Measurements from ENCODE around the gene PIGR.

Gene PIGR

GRCh38 chr1:206909161-206909882 is 36.9 kb downstream of the PIGR start:
- no peak for DNase-seq

GRCh38 chr1:206908038-206908437 is 38.2 kb downstream of the PIGR start:
- no peak for DNase-seq

DNA sequence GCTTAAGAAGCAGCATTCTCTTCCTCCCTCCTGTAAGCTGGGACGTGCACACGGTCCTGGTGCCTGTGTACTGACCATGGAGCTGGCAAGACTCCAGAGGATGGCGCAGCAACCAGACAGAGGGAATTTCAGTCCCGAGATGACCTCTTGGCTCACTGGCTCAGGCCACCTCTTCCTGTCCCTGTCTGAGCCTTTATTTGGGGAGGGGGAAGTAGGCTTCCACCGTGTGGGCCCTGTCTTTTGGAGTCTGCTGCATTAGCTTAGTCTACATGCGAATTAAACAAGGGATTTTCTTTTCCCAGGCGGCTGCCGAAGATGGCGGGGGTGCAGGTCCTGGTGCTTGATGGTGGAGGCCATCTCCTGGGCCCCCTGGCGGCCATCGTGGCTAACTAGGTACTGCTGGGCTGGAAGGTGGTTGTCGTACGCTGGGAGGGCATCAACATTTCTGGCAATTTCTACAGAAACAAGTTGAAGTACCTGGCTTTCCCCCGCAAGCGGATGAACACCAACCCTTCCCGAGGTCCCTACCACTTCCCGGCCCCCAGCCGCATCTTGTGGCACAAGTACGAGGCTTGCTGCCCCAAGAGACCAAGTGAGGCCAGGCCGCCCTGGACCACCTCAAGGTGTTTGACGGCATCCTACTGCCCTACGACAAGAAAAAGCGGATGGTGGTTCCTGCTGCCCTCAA is 38.8 kb downstream of the PIGR start:
- no peak for DNase-seq

DNA sequence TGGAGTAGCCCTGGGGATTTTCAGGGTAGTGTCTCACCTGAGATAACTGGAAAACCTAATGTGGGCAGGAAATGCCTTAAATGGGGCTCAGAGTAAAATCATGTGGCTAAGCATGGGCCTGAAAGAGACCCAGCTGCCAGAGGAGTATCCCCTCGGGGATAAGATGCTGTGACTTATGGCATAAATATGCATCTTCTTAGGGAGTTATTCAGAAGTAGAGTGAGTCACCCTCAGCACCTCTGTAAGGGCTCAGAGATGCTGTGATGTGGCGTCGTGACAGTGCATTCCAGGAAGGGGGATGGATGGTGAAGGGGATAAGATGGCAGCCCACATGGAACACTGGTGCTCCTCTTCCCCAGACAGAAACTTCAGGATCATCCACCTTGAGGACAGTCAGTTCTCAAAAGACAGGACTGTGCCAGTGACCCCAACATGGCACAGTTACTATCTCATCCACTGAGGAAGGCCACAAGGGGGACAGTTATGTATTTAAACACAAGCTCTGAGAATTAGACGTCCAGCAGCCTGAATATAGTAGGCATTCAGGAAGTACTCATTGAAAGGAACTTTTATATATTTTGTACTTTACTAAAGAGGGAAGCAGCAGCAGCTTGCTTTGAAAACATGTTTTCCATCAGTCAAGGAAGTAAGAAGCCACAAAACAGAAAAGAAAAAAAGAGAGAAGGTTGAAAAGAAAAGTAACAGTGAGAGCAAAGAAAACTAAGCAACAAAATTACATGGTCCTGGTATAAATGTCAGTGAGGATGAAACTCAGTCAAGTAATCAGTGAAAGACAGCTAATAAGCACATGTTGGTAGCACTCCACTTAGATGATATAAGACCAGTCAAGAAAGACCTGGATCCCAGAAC is 40.7 kb downstream of the PIGR start:
- no peak for DNase-seq

- no peak for DNase-seq
Measured at GRCh38 chr1:206904423-206905142, 41.7 kb downstream of the PIGR start.

- DNase-seq: no peak
Measured at GRCh38 chr1:206903687-206904086, 42.6 kb downstream of the PIGR start.

GRCh38 chr1:206902702-206903101 is 43.6 kb downstream of the PIGR start:
- no peak for DNase-seq

DNA sequence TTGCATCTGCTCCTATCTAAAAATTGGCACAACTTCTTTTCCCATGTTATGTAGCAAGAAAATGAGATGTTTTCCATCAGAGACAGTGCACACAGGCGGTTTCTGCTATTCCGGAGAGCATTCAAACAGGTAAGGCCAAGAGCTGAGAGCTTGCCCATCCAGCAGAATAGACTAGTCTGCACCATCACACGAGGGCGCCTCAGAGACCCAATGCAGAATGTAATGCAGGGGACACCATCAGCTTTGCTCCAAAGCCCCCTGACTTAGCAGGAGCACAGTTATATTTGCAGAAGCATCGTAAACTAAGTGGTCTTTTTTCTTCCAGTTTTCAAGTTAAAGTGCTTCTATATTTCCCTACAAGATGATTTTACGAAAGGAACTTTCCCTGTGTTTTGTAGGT is 44.3 kb downstream of the PIGR start:
- DNase-seq: no peak

GRCh38 chr1:206900149-206900548 is 46.1 kb downstream of the PIGR start:
- DNase-seq: no peak

GRCh38 chr1:206899717-206900116 is 46.5 kb downstream of the PIGR start:
- no peak for DNase-seq

- no peak for DNase-seq
Measured at GRCh38 chr1:206898915-206899431, 47.3 kb downstream of the PIGR start.

DNA sequence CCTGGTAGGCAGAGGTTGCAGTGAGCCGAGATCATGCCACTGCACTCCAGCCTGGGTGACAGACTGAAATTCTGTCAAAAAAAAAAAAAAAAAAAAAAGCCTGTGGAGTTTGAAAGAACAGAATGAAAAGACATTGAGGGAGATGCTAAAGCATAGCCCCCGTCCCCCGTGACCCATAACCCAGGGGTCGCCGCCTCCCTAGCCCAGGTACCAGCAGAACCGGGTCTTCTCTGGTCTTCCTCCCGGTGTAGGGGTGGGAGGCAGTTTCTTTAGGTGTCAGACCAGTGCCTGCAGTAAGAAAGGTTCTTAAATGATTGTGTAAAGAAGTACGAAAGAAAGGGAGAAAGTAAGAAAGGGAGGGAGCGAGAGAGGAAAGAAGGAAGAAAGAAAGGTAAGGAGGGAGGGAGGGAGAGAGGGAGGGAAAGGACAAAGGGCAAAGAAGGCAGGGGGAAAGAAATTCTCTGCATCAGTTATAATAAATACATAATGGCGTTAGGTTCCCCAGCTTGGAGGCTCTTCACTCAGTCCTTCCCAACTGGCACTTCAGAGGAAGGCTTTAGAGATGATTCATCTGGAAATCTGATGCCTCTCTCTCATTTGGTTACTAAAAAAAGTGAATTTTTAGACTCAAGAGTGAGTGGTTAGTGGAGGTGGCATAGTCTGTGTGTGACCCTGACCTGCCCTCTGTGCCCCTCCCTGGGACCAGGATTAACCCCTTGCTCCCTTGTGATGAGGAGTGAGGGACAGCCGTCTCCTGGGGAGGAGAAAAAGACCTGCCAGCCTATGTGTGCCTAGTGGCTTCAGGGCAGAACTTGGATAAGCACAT is 48.0 kb downstream of the PIGR start:
- DNase-seq: no peak

DNA sequence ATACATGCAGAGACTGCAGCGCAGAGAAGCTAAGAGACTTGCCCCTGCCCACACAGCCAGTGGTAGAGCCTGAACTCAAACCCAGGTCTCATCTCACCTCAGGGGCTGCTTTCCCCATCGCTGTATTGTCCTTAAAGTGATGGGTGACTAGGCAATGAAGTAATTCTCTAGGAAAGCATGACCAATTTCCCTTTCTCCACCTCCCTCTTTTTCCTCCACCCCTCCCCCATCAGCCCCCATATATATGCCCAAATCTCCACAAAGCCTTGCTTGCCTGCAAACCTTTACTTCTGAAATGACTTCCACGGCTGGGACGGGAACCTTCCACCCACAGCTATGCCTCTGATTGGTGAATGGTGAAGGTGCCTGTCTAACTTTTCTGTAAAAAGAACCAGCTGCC is 49.1 kb downstream of the PIGR start, which contains the start of gene IL24:
Gene IL24 (plus strand): TSS at position 269 of the 400 bp plus-strand sequence. CDS start 390 bp downstream, outside the sequence.
- peak; percentile 62 for DNase-seq

DNA sequence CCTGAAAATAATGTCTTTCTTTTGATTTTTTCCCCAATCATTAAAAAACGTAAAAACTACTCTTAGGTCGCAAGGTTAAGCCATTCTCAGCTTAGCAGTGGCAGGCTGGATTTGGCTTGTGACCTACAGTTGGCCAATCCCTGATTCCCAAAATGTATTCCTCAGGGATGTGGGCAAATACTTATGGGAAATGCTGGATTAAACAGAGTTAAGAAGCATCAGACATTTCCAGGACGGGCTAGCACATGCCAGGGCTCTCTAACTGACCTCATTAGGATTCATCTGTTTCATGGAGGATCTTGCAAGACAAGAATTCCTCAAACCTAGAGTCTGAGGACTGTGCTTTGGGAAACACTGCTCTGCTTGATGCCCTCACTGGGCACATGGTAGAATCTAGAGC is 50.0 kb downstream of the PIGR start:
- DNase-seq: no peak

GRCh38 chr1:206895837-206896242 is 50.4 kb downstream of the PIGR start:
- no peak for DNase-seq

- DNase-seq: no peak
Measured at GRCh38 chr1:206895325-206895724, 50.9 kb downstream of the PIGR start.

- DNase-seq: no peak
Measured at GRCh38 chr1:206893380-206893779, 52.9 kb downstream of the PIGR start.

DNA sequence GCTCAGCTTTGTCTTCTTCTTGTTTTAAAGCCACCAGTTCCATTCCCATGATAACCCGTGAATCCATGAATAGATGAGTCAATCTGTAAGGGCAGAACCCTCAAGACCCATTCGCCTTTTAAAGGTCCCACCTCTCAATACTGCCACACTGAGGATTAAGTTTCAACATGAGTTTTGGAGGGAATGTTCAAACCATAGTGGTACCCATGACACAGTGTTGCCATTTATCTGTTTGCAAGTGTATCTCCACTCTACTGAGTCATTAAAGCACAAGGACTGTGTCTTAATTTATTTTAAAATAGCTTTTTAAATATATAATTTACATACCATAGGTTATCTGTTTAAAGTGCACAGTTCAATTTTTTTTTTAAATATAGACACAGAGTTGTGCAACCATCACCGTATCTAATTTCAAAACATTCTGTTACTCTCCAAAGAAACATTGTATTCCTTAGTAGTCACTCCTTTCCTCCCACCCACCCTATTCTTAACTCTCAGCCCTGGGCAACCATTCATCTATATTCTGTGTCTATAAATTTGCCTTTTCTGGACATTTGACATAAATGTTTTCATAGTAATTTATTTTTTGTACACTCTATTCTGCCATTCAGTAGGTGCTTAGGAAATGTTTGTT is 53.8 kb downstream of the PIGR start:
- no peak for DNase-seq

DNA sequence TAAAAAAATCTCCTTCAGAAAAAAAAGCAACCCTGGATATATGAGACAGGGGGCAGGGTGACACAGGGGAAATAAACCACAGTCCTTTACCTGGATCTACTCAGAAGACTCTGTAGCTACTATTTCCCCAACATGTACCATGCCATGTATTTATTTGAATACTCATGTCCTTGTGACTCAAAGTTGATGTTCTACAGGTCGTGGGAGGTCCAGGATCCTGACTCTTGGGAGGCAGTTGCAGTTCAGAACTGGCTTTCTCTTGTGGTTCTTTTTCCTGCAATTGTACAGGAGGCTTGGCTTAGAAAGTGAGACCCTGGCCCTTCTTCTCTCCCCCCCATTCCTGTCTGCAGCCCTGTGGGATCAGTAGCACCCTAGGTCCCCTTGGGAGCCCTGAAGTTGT is 54.9 kb downstream of the PIGR start:
- DNase-seq: no peak

- DNase-seq: no peak
Measured at GRCh38 chr1:206890125-206891060, 55.9 kb downstream of the PIGR start.

Measured in stimulated activated CD4-positive, alpha-beta T cell treated with anti-CD3 and anti-CD28 coated beads, Interleukin-2, amount 100 ng/mL, for 48 hours (primary cell).